NT2/D1 (cell line): ENCODE results near the gene HBEGF.
A peak's percentile ranks its signal among the peaks of the same experiment; 100 is the strongest.

Experiments
- DNase-seq: peaks from one replicate; pipeline ENCODE4 v3.0.0-alpha.2; 2011; ENCODE audit warnings: low read depth, low spot score
- H3K27me3 ChIP-seq: 2 replicates; pipeline ENCODE4 v1.6.0; 2011; ENCODE audit warnings: mild to moderate bottlenecking; ENCODE audit not compliant: insufficient read length, insufficient read depth
- H3K36me3 ChIP-seq: 2 replicates; pipeline ENCODE4 v1.6.1; 2011; ENCODE audit warnings: mild to moderate bottlenecking, low read length, mixed read lengths; ENCODE audit not compliant: insufficient read depth, insufficient read length
- H3K4me1 ChIP-seq: 2 replicates; pipeline ENCODE4 v1.5.1; 2011; ENCODE audit not compliant: insufficient read depth, insufficient read length
- H3K4me3 ChIP-seq: 2 replicates; pipeline ENCODE4 v1.5.1; 2011; ENCODE audit warnings: low read depth; ENCODE audit not compliant: insufficient read length
- H3K9ac ChIP-seq: 2 replicates; pipeline ENCODE4 v1.6.0; 2011; ENCODE audit warnings: low read depth; ENCODE audit not compliant: insufficient read length
- H3K9me3 ChIP-seq: 2 replicates; pipeline ENCODE4 v1.5.1; 2011; ENCODE audit warnings: mild to moderate bottlenecking, low read length; ENCODE audit not compliant: insufficient read depth
- SUZ12 ChIP-seq: IDR thresholded peaks from 2 replicates; pipeline ENCODE4 v1.6.1; 2011; ENCODE audit not compliant: insufficient read length, insufficient read depth; ENCODE audit errors: extremely low read depth
- YY1 ChIP-seq: IDR thresholded peaks from 2 replicates; pipeline ENCODE4 v1.6.1; 2011; ENCODE audit not compliant: insufficient read length, insufficient read depth
- ZNF274 ChIP-seq: IDR thresholded peaks from 2 replicates; pipeline ENCODE4 v1.6.1; 2011; ENCODE audit warnings: mild to moderate bottlenecking, low read depth, low read length

Gene HBEGF, protein sequence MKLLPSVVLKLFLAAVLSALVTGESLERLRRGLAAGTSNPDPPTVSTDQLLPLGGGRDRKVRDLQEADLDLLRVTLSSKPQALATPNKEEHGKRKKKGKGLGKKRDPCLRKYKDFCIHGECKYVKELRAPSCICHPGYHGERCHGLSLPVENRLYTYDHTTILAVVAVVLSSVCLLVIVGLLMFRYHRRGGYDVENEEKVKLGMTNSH

DNA sequence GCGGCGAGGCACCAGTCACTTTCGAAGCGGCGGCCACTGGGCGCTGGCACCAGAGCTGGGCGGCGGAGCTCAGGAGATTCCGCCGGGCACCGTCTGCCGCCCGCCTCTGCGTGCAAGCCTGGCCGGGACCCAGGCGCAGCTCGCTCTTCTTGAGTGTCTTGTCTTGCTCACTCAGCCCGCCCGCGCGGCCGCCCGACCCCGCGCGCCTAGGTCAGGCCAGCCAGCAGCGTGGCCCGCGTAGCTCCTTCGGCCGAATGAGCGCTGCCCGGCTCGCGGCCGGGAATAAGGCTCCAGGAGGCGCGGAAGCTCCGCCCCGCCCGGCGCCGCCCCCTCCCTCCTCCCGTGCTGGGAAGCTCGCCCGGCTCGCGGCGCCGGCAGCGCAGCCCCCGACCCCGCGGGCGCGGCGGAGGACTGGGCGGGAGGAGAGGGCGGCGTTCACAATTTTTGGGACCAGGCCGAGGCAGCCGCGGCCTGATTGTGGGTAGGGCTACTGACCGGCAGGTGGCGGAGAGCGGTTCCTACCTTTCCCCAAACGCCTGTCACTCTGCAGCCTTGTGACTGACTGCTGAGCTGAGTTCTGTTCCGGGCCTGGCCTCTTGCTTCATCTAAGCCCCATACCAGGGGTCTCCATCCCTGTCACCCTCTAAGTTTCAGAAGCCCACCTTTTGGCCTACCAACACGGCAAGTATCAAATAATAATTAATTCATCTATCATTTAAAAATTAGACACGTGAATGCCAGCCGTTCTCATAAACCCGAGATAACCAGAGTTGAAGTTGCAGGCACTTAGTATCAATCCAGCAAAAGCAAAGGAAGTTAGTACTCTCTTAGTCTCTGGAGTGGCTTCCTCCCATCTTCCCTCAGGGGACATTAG lies at the start of gene HBEGF:
Gene HBEGF, minus strand, starts transcription at position 256 of the 874 bp plus-strand sequence. CDS start 275 bp downstream, outside the sequence.
- H3K4me1 ChIP-seq: peaks cover 9% of the 10 kb centered on the region
- TF ChIP-seq SUZ12 (no peak), YY1 (no peak), ZNF274 (no peak)
- H3K36me3 ChIP-seq: peaks cover 35% of the 10 kb centered on the region
- peaks cover 6% of the 10 kb centered on the region for H3K27me3 ChIP-seq
- H3K9me3 ChIP-seq: no peaks in the 10 kb centered on the region
- peak within 1 kb of the TSS; percentile 74 for H3K9ac ChIP-seq
- DNase-seq: peak; percentile 78
- peak within 1 kb of the TSS; percentile 57 for H3K4me3 ChIP-seq

DNA sequence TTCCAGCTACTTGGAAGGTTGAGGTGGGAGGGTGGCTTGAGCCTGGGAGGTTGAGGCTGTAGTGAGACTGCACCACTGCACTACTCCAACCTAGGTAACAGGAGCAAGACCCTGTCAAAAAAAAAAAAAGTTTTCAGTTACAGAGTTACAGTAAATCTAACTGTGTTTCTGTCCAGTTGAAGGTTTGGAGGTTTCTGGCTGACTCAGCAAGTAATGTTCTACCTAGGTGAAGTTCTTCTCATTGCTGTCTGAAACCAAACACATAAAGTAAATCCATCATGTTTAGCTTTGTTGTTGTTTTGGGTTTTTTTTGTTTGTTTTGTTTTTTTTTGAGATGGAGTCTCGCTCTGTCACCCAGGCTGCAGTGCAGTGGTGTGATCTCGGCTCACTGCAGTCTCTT lies 47.3 kb upstream of the HBEGF start:
- Histone ChIP-seq H3K36me3 (no peaks in the 10 kb centered on the region), H3K9ac (no peak overlapping the region), H3K4me3 (no peak overlapping the region), H3K27me3 (no peaks in the 10 kb centered on the region), H3K4me1 (no peaks in the 10 kb centered on the region), H3K9me3 (no peaks in the 10 kb centered on the region)
- DNase-seq: no peak
- TF ChIP-seq SUZ12 (no peak), YY1 (no peak), ZNF274 (no peak)

DNA sequence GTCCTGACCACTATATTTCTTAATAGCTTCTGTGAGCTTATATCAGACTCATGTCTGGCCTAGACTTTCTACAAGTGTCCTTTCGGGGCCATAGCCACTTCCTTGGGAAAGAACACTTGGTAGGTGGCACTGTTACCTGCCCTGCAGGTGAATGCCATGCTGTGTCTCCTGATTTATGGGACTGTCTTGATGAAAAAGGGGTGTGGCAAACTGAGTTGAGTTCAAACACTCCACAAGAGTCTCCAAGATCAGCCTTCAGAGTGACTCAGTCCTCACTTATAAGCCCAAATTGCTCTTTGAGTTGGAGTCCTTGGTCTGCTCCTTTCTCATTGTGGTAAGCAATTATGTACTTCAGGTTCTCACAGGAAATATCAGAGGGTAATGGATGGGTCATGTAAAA lies 45.3 kb upstream of the HBEGF start:
- Histone ChIP-seq H3K36me3 (no peaks in the 10 kb centered on the region), H3K4me3 (no peak overlapping the region), H3K27me3 (no peaks in the 10 kb centered on the region), H3K4me1 (no peaks in the 10 kb centered on the region), H3K9ac (no peak overlapping the region), H3K9me3 (no peaks in the 10 kb centered on the region)
- TF ChIP-seq SUZ12: no peak
- DNase-seq: no peak

DNA sequence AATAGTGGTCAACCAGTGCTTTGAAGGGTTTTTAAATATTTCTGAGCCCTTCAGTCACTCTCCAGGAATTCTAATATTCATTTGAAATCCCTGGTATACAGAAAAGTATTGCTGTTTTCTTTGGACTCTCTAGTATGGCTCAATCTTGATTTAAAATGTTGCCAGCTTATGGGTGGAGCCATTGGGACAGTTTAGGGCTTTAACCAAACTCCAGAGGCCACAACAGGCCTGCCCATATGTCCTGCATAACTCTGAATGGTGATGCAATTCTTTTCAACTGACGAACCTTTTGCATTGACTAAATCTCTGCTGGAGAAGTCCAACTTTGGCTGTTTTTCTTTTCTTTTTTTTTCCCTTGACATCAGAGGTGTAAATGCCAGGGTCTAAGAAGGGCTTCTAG lies 44.9 kb upstream of the HBEGF start:
- no peak overlapping the region for H3K9ac ChIP-seq

DNA sequence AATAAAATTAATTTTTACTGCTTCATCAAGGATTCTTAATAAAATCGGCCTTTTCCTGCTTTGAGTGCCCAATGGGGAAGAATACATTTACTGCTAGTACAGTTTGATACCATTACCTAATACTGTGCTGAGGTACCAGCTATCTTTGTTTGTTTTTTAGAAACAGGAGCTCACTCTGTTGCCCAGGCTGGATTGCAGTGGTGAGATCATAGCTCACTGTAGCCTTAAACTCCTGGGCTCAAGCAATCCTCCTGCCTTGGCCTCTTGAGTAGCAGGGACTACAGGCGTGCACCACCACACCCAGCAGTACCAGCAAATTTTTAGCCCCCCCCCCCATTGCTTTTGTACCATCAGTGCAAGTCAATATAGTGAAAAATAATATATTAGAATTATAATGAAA lies 41.6 kb upstream of the HBEGF start:
- Histone ChIP-seq H3K9me3 (no peaks in the 10 kb centered on the region), H3K9ac (no peak overlapping the region), H3K27me3 (no peaks in the 10 kb centered on the region), H3K4me1 (no peaks in the 10 kb centered on the region), H3K36me3 (no peaks in the 10 kb centered on the region), H3K4me3 (no peak overlapping the region)
- TF ChIP-seq YY1 (no peak), SUZ12 (no peak), ZNF274 (no peak)
- DNase-seq: no peak

More for the DNA sequence above, 44.9 kb upstream of the HBEGF start:
- H3K4me1 ChIP-seq: no peaks in the 10 kb centered on the region
- no peak for TF ChIP-seq YY1
- no peaks in the 10 kb centered on the region for H3K36me3 ChIP-seq
- H3K9me3 ChIP-seq: no peaks in the 10 kb centered on the region
- no peaks in the 10 kb centered on the region for H3K27me3 ChIP-seq
- H3K4me3 ChIP-seq: no peak overlapping the region
- DNase-seq: no peak

DNA sequence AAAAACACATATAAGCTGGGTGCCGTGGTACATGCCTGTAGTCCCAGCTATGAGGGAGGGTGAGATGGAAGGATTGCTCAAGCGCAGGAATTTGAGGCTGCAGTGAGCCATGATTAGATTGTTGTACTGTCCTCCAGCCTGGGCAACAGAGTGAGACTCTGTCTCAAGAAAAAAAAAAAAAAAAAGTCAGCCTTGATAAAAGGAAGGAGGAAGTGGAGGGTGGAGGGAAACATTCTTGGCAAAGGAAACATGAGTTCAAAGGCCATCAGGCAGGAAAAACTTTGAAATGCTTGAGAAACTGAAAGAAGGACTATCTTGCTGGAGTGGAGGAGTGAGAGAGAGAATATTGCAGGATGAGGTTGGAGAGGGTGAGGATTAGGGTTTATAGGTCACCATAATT lies 36.9 kb upstream of the HBEGF start:
- DNase-seq: no peak
- Histone ChIP-seq H3K9me3 (no peaks in the 10 kb centered on the region), H3K4me3 (no peak overlapping the region), H3K36me3 (no peaks in the 10 kb centered on the region), H3K4me1 (no peaks in the 10 kb centered on the region), H3K27me3 (no peaks in the 10 kb centered on the region), H3K9ac (no peak overlapping the region)
- TF ChIP-seq SUZ12 (no peak), ZNF274 (no peak), YY1 (no peak)

DNA sequence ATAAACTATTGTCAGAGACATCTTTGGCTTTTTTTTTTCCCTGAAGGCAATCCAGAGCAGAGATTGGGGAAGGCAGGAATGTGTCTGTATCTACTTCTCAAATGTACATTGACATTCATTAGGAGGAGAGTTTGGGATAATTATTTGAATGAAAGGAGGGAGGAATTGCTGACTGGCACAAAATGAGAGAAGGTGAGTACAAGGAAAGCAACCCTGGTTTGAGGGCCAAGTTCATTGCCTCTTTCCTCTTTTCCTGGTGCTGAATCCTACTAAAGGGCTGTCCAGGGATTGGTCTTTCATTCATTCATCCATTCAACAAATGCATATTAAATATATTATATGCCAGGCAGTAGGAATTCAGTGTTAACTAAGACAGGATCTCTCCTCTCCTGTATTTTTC lies 36.5 kb upstream of the HBEGF start:
- H3K36me3 ChIP-seq: no peaks in the 10 kb centered on the region
- H3K9ac ChIP-seq: no peak overlapping the region
- H3K4me3 ChIP-seq: no peak overlapping the region
- no peaks in the 10 kb centered on the region for H3K9me3 ChIP-seq
- TF ChIP-seq YY1 (no peak), SUZ12 (no peak), ZNF274 (no peak)
- H3K4me1 ChIP-seq: no peaks in the 10 kb centered on the region
- DNase-seq: no peak
- H3K27me3 ChIP-seq: no peaks in the 10 kb centered on the region
